Heart left ventricle (tissue), 13 donors: ENCODE data around the gene TMEM248.
"Not testable (repeated sequence)": the region's sequence is repeated elsewhere in the genome, so short reads cannot be mapped to it uniquely, and the experiment has no call there.

Source experiments
- POLR2A ChIP-seq, 2 donors: fragments of 450-650 bp; IDR thresholded peaks; one replicate each; pipeline ENCODE4 v1.6.1; 2017; ENCODE audit warnings: antibody characterized with exemption in 2 of 2, mild to moderate bottlenecking in 2 of 2, moderate library complexity in 2 of 2
- TF ChIP-seq, protein P1 (sequence below), 12 donors: fragments of 200-600 bp; sonication (generic) in 4 of 12; IDR thresholded peaks; one replicate each; pipeline versions ENCODE4 v1.5.0 to v1.8.0; 2018 to 2022; ENCODE audit warnings: antibody characterized with exemption in 12 of 12, mild to moderate bottlenecking in 5 of 12
- donor health status: ischemic (EF 13 %, LVEDD 7.1; RV severe dilation, severe dysfunction).
- donor health status: DM: no; HTN: yes; CAD: no.
- donor health status: DM: no; HTN: no; CAD: no.
- donor health status: ischemic (EF 25% LVEDD 6.9; RV normal size, moderate dysfunction).
- donor health status: ischemic (EF 25% LVEDD 5.7; RV mildly dilated, moderate dysfunction).
- donor health status: ischemic (EF 35%, LVEDD 5.7; RV mildly dilated, moderate dysfunction).
- donor health status: nonischemic (EF 11% LVEDD 7.7; RV severe dilation, severe dysfunction).
- donor health status: DM: yes; HTN: yes; CAD: no.
- donor health status: PGD.
- donor health status: ischemic (EF 29% LVEDD 5.4; RV normal size, mild dysfunction).
- donor health status: nonischemic (EF 23%, LVEDD 6.1; RV moderate dilation, normal function).

DNA sequence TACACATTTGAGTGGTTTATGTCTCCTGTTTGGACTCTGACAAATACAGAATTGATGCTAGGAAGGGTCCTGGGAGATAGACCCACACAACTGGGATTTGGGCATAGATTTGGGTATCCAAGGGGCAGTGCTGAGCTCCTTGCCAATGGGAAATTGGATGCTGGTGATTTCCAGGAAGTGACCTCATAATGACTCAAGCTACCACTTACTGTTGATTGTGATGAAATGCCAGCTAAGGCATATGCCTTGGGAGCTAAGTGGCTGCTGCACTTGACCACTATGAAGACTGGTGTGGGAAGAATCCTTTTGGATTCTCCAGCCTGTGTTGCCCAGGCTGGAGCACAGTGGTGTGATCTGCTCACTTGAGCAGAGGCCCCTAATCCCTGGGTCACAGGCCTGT, 36.5 kb upstream of the TMEM248 start:
- TF ChIP-seq, protein P1, sequence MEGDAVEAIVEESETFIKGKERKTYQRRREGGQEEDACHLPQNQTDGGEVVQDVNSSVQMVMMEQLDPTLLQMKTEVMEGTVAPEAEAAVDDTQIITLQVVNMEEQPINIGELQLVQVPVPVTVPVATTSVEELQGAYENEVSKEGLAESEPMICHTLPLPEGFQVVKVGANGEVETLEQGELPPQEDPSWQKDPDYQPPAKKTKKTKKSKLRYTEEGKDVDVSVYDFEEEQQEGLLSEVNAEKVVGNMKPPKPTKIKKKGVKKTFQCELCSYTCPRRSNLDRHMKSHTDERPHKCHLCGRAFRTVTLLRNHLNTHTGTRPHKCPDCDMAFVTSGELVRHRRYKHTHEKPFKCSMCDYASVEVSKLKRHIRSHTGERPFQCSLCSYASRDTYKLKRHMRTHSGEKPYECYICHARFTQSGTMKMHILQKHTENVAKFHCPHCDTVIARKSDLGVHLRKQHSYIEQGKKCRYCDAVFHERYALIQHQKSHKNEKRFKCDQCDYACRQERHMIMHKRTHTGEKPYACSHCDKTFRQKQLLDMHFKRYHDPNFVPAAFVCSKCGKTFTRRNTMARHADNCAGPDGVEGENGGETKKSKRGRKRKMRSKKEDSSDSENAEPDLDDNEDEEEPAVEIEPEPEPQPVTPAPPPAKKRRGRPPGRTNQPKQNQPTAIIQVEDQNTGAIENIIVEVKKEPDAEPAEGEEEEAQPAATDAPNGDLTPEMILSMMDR (IDR thresholded peaks at IDR 0.05) = not testable (repeated sequence)
- TF ChIP-seq POLR2A (IDR thresholded peaks at IDR 0.05) = not testable (repeated sequence)
